Motor neuron (in vitro differentiated cells): Measurements from ENCODE around the gene SLC52A3. TPM values are rescaled to one million over a fixed set of nuclear protein-coding genes. Genes with fewer than 3 reads are reported as not detected.

Source experiments
- ATAC-seq, 8 experiments: fragments of 200-7000 bp; cut with Tn5 transposase; replicated peaks in 6 of 8; 2 replicates each; pipeline ENCODE4 v1.8.0; 2021; ENCODE audit warnings: mild to moderate bottlenecking in 8 of 8, moderate library complexity in 8 of 8
- H3K27ac ChIP-seq, 2 donors: fragments of 250-450 bp; sonication (Bioruptor Pico); 2 replicates each; pipeline ENCODE4 v1.9.0; 2021; ENCODE audit warnings: antibody characterized with exemption in 2 of 2, mild to moderate bottlenecking in 2 of 2, moderate library complexity in 1 of 2
- H3K4me1 ChIP-seq, 2 donors: fragments of 250-450 bp; sonication (Bioruptor Pico); replicated peaks in 1 of 2; 2 replicates each; pipeline ENCODE4 v1.6.1; 2021; ENCODE audit warnings: antibody characterized with exemption in 2 of 2, mild to moderate bottlenecking in 2 of 2, moderate library complexity in 1 of 2
- H3K4me3 ChIP-seq, 5 donors: fragments of 250-450 bp; sonication (Bioruptor Pico); 2 replicates each; pipeline ENCODE4 v1.9.0; 2021; ENCODE audit warnings: antibody characterized with exemption in 5 of 5, mild to moderate bottlenecking in 5 of 5, moderate library complexity in 4 of 5
- WGBS, 10 experiments: fragments of 450-650 bp; shearing (Covaris generic); methylation state at CpG; one replicate each; pipeline ENCODE4 v1.0.0; 2022; 5-methylcytosine and 5-hydroxymethylcytosine counted together
- in situ Hi-C, 9 experiments: fragments of 400-800 bp; cut with MboI; loops; one replicate each; pipeline ENCODE4 v1.15.0; 2021; ENCODE audit warnings: low sequenced_read_pairs in 9 of 9, low pct_unique_long_range_greater_than_20kb in 2 of 9; ENCODE audit not compliant: unreplicated experiment in 9 of 9
- total RNA-seq, 8 experiments: library from RNA; unstranded; fragments of 300-600 nt; gene quantifications; 2 replicates each; pipeline versions ENCODE4 v1.2.3 to v1.2.4, GENCODE V29; 2022

Gene SLC52A3
- total RNA-seq, 8 experiments from 2014 or later: 0.08 to 0.95 (median 0.28) TPM; not detected in 2

- H3K27ac ChIP-seq: no peak overlapping the region
- ATAC-seq: peak in 1 of 8 experiments; percentile 43
- H3K4me3 ChIP-seq: no peak overlapping the region
- whole genome bisulfite sequencing, 10 experiments: 0 to 100% (median 11%) methylated on average over 1 to 2 of the region's 2 CpGs; no CpG with 5 or more reads in 2 of the 10 experiments
- peaks cover 2 to 5% of the 10 kb centered on the region in 2 donors for H3K4me1 ChIP-seq
- in situ Hi-C loops: no loop called here
Observed at GRCh38 chr20:791056-791455, 22.8 kb upstream of the SLC52A3 start.

- 0 to 60% (median 37%) methylated on average over 1 of the region's 1 CpG; no CpG with 5 or more reads in 4 of the 10 experiments for WGBS, 10 experiments
- no peak overlapping the region for H3K27ac ChIP-seq
- no peak overlapping the region for H3K4me3 ChIP-seq
- in situ Hi-C loops: no loop called here
- H3K4me1 ChIP-seq: peaks cover 2 to 5% of the 10 kb centered on the region in 2 donors
- no peak for ATAC-seq
Observed at GRCh38 chr20:787825-788224, 19.5 kb upstream of the SLC52A3 start.

GRCh38 chr20:779771-780170 is 11.5 kb upstream of the SLC52A3 start:
- 0 to 100% (median 53%) methylated on average over 1 to 3 of the region's 3 CpGs; no CpG with 5 or more reads in 2 of the 10 experiments for WGBS, 10 experiments
- no peaks in the 10 kb centered on the region for H3K4me1 ChIP-seq
- in situ Hi-C loops: no loop called here
- no peak overlapping the region for H3K27ac ChIP-seq
- H3K4me3 ChIP-seq: no peak overlapping the region
- no peak for ATAC-seq

GRCh38 chr20:776165-776564 is 7.9 kb upstream of the SLC52A3 start:
- no peak for ATAC-seq
- WGBS, 10 experiments: 14 to 92% (median 80%) methylated on average over 1 to 2 of the region's 2 CpGs; no CpG with 5 or more reads in 3 of the 10 experiments
- in situ Hi-C loops: no loop called here
- no peaks in the 10 kb centered on the region for H3K4me1 ChIP-seq
- no peak overlapping the region for H3K27ac ChIP-seq
- no peak overlapping the region for H3K4me3 ChIP-seq

GRCh38 chr20:775679-776135 is 7.4 kb upstream of the SLC52A3 start:
- in situ Hi-C loops: no loop called here
- ATAC-seq: peak in 3 of 8 experiments; percentile 68 to 99 (median 95)
- H3K27ac ChIP-seq: no peak overlapping the region
- WGBS, 10 experiments: 0 to 71% (median 17%) methylated on average over 1 to 3 of the region's 11 CpGs; no CpG with 5 or more reads in 5 of the 10 experiments
- H3K4me3 ChIP-seq: no peak overlapping the region
- H3K4me1 ChIP-seq: no peaks in the 10 kb centered on the region

GRCh38 chr20:774660-775057 is 6.4 kb upstream of the SLC52A3 start:
- no peak for ATAC-seq
- in situ Hi-C loops: no loop called here
- WGBS, 10 experiments: 44 to 85% (median 71%) methylated on average over 1 to 4 of the region's 5 CpGs; no CpG with 5 or more reads in 7 of the 10 experiments
- H3K4me3 ChIP-seq: no peak overlapping the region
- no peaks in the 10 kb centered on the region for H3K4me1 ChIP-seq
- H3K27ac ChIP-seq: no peak overlapping the region

- no peak overlapping the region for H3K27ac ChIP-seq
- in situ Hi-C loops: no loop called here
- no peak for ATAC-seq
- no peaks in the 10 kb centered on the region for H3K4me1 ChIP-seq
- WGBS, 10 experiments: 43 to 100% (median 80%) methylated on average over 1 to 3 of the region's 8 CpGs; no CpG with 5 or more reads in 3 of the 10 experiments
- H3K4me3 ChIP-seq: no peak overlapping the region
Observed at GRCh38 chr20:774016-774659, 5.8 kb upstream of the SLC52A3 start.

- WGBS, 10 experiments: 8 to 80% (median 64%) methylated on average over 1 to 8 of the region's 9 CpGs; no CpG with 5 or more reads in 1 of the 10 experiments
- Histone ChIP-seq H3K4me3 (no peak overlapping the region), H3K4me1 (no peaks in the 10 kb centered on the region), H3K27ac (no peak overlapping the region)
- ATAC-seq: peak in 3 of 8 experiments; percentile 36 to 48 (median 38)
- in situ Hi-C loops: no loop called here
Observed at GRCh38 chr20:772806-773205, 4.5 kb upstream of the SLC52A3 start.

GRCh38 chr20:771741-772464 is 3.6 kb upstream of the SLC52A3 start:
- whole genome bisulfite sequencing, 10 experiments: 10 to 89% (median 56%) methylated on average over 1 to 7 of the region's 9 CpGs
- Histone ChIP-seq H3K4me3 (no peak overlapping the region), H3K27ac (no peak overlapping the region), H3K4me1 (no peaks in the 10 kb centered on the region)
- in situ Hi-C loops: no loop called here
- no peak for ATAC-seq

GRCh38 chr20:770691-771090 is 2.4 kb upstream of the SLC52A3 start:
- in situ Hi-C loops: no loop called here
- H3K27ac ChIP-seq: no peak overlapping the region
- ATAC-seq: no peak
- no peak overlapping the region for H3K4me3 ChIP-seq
- peaks cover 0 to 3% of the 10 kb centered on the region in 2 donors for H3K4me1 ChIP-seq
- 0 to 100% (median 90%) methylated on average over 1 to 2 of the region's 2 CpGs; no CpG with 5 or more reads in 2 of the 10 experiments for WGBS, 10 experiments

- in situ Hi-C loops: no loop called here
- ATAC-seq: no peak
- peaks cover 0 to 3% of the 10 kb centered on the region in 2 donors for H3K4me1 ChIP-seq
- H3K27ac ChIP-seq: no peak overlapping the region
- WGBS, 10 experiments: 0 to 100% (median 88%) methylated on average over 1 of the region's 1 CpG
- no peak overlapping the region for H3K4me3 ChIP-seq
Observed at GRCh38 chr20:766906-767305, 1.4 kb downstream of the SLC52A3 start.

- Histone ChIP-seq H3K4me1 (peaks cover 0 to 3% of the 10 kb centered on the region in 2 donors), H3K4me3 (no peak overlapping the region), H3K27ac (no peak overlapping the region)
- ATAC-seq: no peak
- WGBS, 10 experiments: 0 to 80% (median 71%) methylated on average over 1 of the region's 3 CpGs; no CpG with 5 or more reads in 7 of the 10 experiments
- in situ Hi-C loops: no loop called here
Observed at GRCh38 chr20:764255-764654, 4.0 kb downstream of the SLC52A3 start.
